Adrenal gland (tissue), 5 donors: ENCODE measurements around the gene KCNMB2.

Experiments used
- POLR2A ChIP-seq, 2 donors: fragments of 450-650 bp; IDR thresholded peaks; one replicate each; pipeline ENCODE4 v1.6.1; 2017; ENCODE audit warnings: antibody characterized with exemption in 2 of 2, mild to moderate bottlenecking in 2 of 2, moderate library complexity in 1 of 2
- TF ChIP-seq, protein P1 (sequence below), 6 experiments: fragments of 450-650 bp in 4 of 6; fragments of 200-600 bp in 2 of 6; sonication (generic) in 1 of 6; IDR thresholded peaks; 1 replicate in 5 of 6; 2 replicates in 1 of 6; pipeline versions ENCODE4 v1.5.1 to v1.8.0; 2016 to 2021; ENCODE audit warnings: antibody characterized with exemption in 6 of 6, mild to moderate bottlenecking in 2 of 6, moderate library complexity in 1 of 6
- donor health status: DM: no; HTN: no; CAD: no.

DNA sequence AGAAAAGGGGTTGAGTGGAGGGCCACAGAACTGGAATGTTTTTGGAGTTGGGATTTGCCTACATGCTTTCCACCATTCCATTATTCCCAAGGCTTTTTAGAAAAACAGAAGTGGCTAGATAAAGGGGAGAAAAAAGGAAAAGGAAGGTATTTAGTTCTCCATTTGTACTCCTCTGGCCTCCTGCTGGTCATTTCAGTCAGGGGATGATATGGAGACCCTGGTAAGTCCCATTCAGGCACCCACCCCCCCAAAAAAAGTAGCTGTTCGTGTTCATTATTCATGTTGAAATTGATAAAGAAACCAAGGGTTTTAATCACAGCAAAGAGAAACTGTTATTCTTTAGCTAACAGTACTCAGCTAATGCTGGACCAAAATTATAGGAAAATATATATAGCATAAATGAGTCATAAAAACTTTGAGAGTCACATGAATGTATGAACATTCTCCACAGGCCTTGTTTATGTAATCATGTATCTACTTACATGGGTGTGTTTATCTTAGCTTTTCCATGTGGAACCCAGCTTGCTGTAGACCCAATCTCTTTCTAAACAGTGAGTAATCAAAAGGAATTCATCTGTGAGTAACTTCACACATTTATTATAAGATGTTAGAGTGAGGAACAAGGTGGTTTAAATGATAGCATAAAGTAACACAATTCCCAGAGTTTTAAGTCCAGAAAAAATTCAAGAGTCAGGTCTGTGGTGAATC lies 167.2 kb downstream of the KCNMB2 start:
- TF ChIP-seq, protein P1, sequence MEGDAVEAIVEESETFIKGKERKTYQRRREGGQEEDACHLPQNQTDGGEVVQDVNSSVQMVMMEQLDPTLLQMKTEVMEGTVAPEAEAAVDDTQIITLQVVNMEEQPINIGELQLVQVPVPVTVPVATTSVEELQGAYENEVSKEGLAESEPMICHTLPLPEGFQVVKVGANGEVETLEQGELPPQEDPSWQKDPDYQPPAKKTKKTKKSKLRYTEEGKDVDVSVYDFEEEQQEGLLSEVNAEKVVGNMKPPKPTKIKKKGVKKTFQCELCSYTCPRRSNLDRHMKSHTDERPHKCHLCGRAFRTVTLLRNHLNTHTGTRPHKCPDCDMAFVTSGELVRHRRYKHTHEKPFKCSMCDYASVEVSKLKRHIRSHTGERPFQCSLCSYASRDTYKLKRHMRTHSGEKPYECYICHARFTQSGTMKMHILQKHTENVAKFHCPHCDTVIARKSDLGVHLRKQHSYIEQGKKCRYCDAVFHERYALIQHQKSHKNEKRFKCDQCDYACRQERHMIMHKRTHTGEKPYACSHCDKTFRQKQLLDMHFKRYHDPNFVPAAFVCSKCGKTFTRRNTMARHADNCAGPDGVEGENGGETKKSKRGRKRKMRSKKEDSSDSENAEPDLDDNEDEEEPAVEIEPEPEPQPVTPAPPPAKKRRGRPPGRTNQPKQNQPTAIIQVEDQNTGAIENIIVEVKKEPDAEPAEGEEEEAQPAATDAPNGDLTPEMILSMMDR (IDR thresholded peaks at IDR 0.05), result no peak
- TF ChIP-seq POLR2A (IDR thresholded peaks at IDR 0.05), result no peak
